HEK293 (cell line): Measurements from ENCODE around the gene UBE2D3.

ENCODE experiments used
- BCL6B ChIP-seq: fragments of 450-650 bp; formaldehyde crosslinking; IDR thresholded peaks from 2 replicates; pipeline ENCODE4 v1.5.1; 2017; ENCODE audit warnings: missing biosample characterization, missing genetic modification characterization
- CTCF ChIP-seq: fragments of 450-650 bp; formaldehyde crosslinking; IDR thresholded peaks from 2 replicates; pipeline ENCODE4 v1.5.1; 2016; ENCODE audit warnings: missing biosample characterization, missing genetic modification characterization
- FEZF1 ChIP-seq: fragments of 450-650 bp; formaldehyde crosslinking; IDR thresholded peaks from 2 replicates; pipeline ENCODE4 v1.5.1; 2016; ENCODE audit warnings: missing biosample characterization, missing genetic modification characterization
- GFI1B ChIP-seq: fragments of 450-650 bp; formaldehyde crosslinking; IDR thresholded peaks from 2 replicates; pipeline ENCODE4 v1.5.1; 2016; ENCODE audit warnings: missing biosample characterization, missing genetic modification characterization
- GLIS1 ChIP-seq: fragments of 450-650 bp; formaldehyde crosslinking; IDR thresholded peaks from 2 replicates; pipeline ENCODE4 v1.5.1; 2016; ENCODE audit warnings: missing biosample characterization, missing genetic modification characterization
- KLF10 ChIP-seq: fragments of 450-650 bp; IDR thresholded peaks from 2 replicates; pipeline ENCODE4 v1.5.1; 2018; ENCODE audit warnings: missing biosample characterization, mild to moderate bottlenecking, missing genetic modification characterization
- KLF8 ChIP-seq: fragments of 450-650 bp; formaldehyde crosslinking; IDR thresholded peaks from 2 replicates; pipeline ENCODE4 v1.5.1; 2016; ENCODE audit warnings: missing biosample characterization, missing genetic modification characterization
- OVOL3 ChIP-seq: fragments of 450-650 bp; formaldehyde crosslinking; IDR thresholded peaks from 2 replicates; pipeline ENCODE4 v1.5.1; 2016; ENCODE audit warnings: missing biosample characterization, missing genetic modification characterization
- SP2 ChIP-seq: fragments of 450-650 bp; formaldehyde crosslinking; IDR thresholded peaks from 2 replicates; pipeline ENCODE4 v1.5.1; 2016; ENCODE audit warnings: missing biosample characterization, missing genetic modification characterization
- ZBTB44 ChIP-seq: fragments of 450-650 bp; IDR thresholded peaks from 2 replicates; pipeline ENCODE4 v1.5.1; 2018; ENCODE audit warnings: missing biosample characterization, mild to moderate bottlenecking, missing genetic modification characterization
- ZEB2 ChIP-seq: fragments of 450-650 bp; formaldehyde crosslinking; IDR thresholded peaks from 2 replicates; pipeline ENCODE4 v1.5.1; 2016; ENCODE audit warnings: missing biosample characterization, missing genetic modification characterization
- ZFP41 ChIP-seq: fragments of 450-650 bp; formaldehyde crosslinking; IDR thresholded peaks from 2 replicates; pipeline ENCODE4 v1.5.1; 2016; ENCODE audit warnings: missing biosample characterization, missing genetic modification characterization, borderline replicate concordance
- ZNF10 ChIP-seq: fragments of 450-650 bp; formaldehyde crosslinking; IDR thresholded peaks from 2 replicates; pipeline ENCODE4 v1.5.1; 2017; ENCODE audit warnings: missing biosample characterization, missing genetic modification characterization
- ZNF121 ChIP-seq: fragments of 450-650 bp; formaldehyde crosslinking; IDR thresholded peaks from 2 replicates; pipeline ENCODE4 v1.5.1; 2016; ENCODE audit warnings: missing biosample characterization, missing genetic modification characterization
- ZNF132 ChIP-seq: fragments of 450-650 bp; formaldehyde crosslinking; IDR thresholded peaks from 2 replicates; pipeline ENCODE4 v1.5.1; 2017; ENCODE audit warnings: missing biosample characterization, missing genetic modification characterization, borderline replicate concordance
- ZNF140 ChIP-seq: fragments of 450-650 bp; formaldehyde crosslinking; IDR thresholded peaks from 2 replicates; pipeline ENCODE4 v1.5.1; 2016; ENCODE audit warnings: missing biosample characterization, missing genetic modification characterization
- ZNF157 ChIP-seq: fragments of 450-650 bp; formaldehyde crosslinking; IDR thresholded peaks from 2 replicates; pipeline ENCODE4 v1.5.1; 2016; ENCODE audit warnings: missing biosample characterization, missing genetic modification characterization
- ZNF248 ChIP-seq: fragments of 450-650 bp; formaldehyde crosslinking; IDR thresholded peaks from 2 replicates; pipeline ENCODE4 v1.5.1; 2017; ENCODE audit warnings: missing biosample characterization, missing genetic modification characterization
- ZNF324 ChIP-seq: fragments of 450-650 bp; formaldehyde crosslinking; IDR thresholded peaks from 2 replicates; pipeline ENCODE4 v1.5.1; 2016; ENCODE audit warnings: missing biosample characterization, missing genetic modification characterization
- ZNF37A ChIP-seq: fragments of 450-650 bp; IDR thresholded peaks from 2 replicates; pipeline ENCODE4 v1.5.1; 2018; ENCODE audit warnings: missing biosample characterization, missing genetic modification characterization
- ZNF514 ChIP-seq: fragments of 450-650 bp; formaldehyde crosslinking; IDR thresholded peaks from 2 replicates; pipeline ENCODE4 v1.5.1; 2016; ENCODE audit warnings: missing biosample characterization, missing genetic modification characterization
- ZNF560 ChIP-seq: fragments of 450-650 bp; formaldehyde crosslinking; IDR thresholded peaks from 2 replicates; pipeline ENCODE4 v1.5.1; 2017; ENCODE audit warnings: missing biosample characterization, missing genetic modification characterization, borderline replicate concordance
- ZNF596 ChIP-seq: fragments of 450-650 bp; IDR thresholded peaks from 2 replicates; pipeline ENCODE4 v1.5.0; 2018; ENCODE audit warnings: missing biosample characterization, mild to moderate bottlenecking, missing genetic modification characterization, moderate library complexity
- ZNF600 ChIP-seq: fragments of 450-650 bp; formaldehyde crosslinking; IDR thresholded peaks from 2 replicates; pipeline ENCODE4 v1.5.1; 2016; ENCODE audit warnings: missing biosample characterization, missing genetic modification characterization
- ZNF664 ChIP-seq: fragments of 450-650 bp; formaldehyde crosslinking; IDR thresholded peaks from 2 replicates; pipeline ENCODE4 v1.5.1; 2016; ENCODE audit warnings: missing biosample characterization, missing genetic modification characterization
- ZNF776 ChIP-seq: fragments of 450-650 bp; formaldehyde crosslinking; IDR thresholded peaks from 2 replicates; pipeline ENCODE4 v1.5.0; 2017; ENCODE audit warnings: missing biosample characterization, missing genetic modification characterization, borderline replicate concordance
- TF ChIP-seq, protein P1 (sequence below): fragments of 450-650 bp; formaldehyde crosslinking; IDR thresholded peaks from 2 replicates; pipeline ENCODE4 v1.5.1; 2016; ENCODE audit warnings: missing biosample characterization, missing genetic modification characterization
- TF ChIP-seq, protein P2 (sequence below): fragments of 450-650 bp; formaldehyde crosslinking; conservative IDR thresholded peaks from 2 replicates; pipeline ENCODE4 v1.5.1; 2016; ENCODE audit warnings: low read depth, missing biosample characterization, missing genetic modification characterization
- TF ChIP-seq, protein P3 (sequence below): fragments of 450-650 bp; formaldehyde crosslinking; IDR thresholded peaks from 2 replicates; pipeline ENCODE4 v1.5.1; 2016; ENCODE audit warnings: missing biosample characterization, missing genetic modification characterization

Gene UBE2D3

GRCh38 chr4:102826890-102827673 is at the start of gene UBE2D3 (continued):
- TF ChIP-seq BCL6B (no peak; the same call in 1 of the 2 replicates), ZNF140 (tag by site-specific recombination) (no peak), ZNF324 (tag by site-specific recombination) (peak; percentile 90), FEZF1 (peak; percentile 36; the same call in 1 of the 2 replicates), ZBTB44 (no peak), ZNF600 (tag by site-specific recombination) (peak; percentile 37), GLIS1 (tag by site-specific recombination) (no peak; the same call in 1 of the 2 replicates), ZNF121 (tag by site-specific recombination) (peak; percentile 90), ZNF37A (no peak), ZEB2 (tag by site-specific recombination) (peak; percentile 95), ZNF664 (no peak; the same call in 1 of the 2 replicates), ZNF132 (tag by site-specific recombination) (no peak), ZNF10 (tag by site-specific recombination) (no peak; the same call in 1 of the 2 replicates), ZNF514 (no peak), KLF10 (tag by site-specific recombination) (peak; percentile 38; the same call in 1 of the 2 replicates), ZNF248 (tag by site-specific recombination) (no peak), CTCF (tag by site-specific recombination) (peak; percentile 37; the same call in 1 of the 2 replicates), ZFP41 (no peak), ZNF596 (tag by site-specific recombination) (no peak), OVOL3 (tag by site-specific recombination) (no peak), KLF8 (peak; percentile 88), GFI1B (tag by site-specific recombination) (peak; percentile 53; the same call in 1 of the 2 replicates), ZNF776 (tag by site-specific recombination) (no peak), ZNF157 (tag by site-specific recombination) (no peak), ZNF560 (tag by site-specific recombination) (no peak), SP2 (tag by site-specific recombination) (peak; percentile 69)
- TF ChIP-seq, protein P1, sequence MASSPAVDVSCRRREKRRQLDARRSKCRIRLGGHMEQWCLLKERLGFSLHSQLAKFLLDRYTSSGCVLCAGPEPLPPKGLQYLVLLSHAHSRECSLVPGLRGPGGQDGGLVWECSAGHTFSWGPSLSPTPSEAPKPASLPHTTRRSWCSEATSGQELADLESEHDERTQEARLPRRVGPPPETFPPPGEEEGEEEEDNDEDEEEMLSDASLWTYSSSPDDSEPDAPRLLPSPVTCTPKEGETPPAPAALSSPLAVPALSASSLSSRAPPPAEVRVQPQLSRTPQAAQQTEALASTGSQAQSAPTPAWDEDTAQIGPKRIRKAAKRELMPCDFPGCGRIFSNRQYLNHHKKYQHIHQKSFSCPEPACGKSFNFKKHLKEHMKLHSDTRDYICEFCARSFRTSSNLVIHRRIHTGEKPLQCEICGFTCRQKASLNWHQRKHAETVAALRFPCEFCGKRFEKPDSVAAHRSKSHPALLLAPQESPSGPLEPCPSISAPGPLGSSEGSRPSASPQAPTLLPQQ = peak; percentile 82; the same call in 1 of the 2 replicates
- TF ChIP-seq, protein P2, sequence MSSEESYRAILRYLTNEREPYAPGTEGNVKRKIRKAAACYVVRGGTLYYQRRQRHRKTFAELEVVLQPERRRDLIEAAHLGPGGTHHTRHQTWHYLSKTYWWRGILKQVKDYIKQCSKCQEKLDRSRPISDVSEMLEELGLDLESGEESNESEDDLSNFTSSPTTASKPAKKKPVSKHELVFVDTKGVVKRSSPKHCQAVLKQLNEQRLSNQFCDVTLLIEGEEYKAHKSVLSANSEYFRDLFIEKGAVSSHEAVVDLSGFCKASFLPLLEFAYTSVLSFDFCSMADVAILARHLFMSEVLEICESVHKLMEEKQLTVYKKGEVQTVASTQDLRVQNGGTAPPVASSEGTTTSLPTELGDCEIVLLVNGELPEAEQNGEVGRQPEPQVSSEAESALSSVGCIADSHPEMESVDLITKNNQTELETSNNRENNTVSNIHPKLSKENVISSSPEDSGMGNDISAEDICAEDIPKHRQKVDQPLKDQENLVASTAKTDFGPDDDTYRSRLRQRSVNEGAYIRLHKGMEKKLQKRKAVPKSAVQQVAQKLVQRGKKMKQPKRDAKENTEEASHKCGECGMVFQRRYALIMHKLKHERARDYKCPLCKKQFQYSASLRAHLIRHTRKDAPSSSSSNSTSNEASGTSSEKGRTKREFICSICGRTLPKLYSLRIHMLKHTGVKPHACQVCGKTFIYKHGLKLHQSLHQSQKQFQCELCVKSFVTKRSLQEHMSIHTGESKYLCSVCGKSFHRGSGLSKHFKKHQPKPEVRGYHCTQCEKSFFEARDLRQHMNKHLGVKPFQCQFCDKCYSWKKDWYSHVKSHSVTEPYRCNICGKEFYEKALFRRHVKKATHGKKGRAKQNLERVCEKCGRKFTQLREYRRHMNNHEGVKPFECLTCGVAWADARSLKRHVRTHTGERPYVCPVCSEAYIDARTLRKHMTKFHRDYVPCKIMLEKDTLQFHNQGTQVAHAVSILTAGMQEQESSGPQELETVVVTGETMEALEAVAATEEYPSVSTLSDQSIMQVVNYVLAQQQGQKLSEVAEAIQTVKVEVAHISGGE = no peak; the same call in 1 of the 2 replicates
- TF ChIP-seq, protein P3, sequence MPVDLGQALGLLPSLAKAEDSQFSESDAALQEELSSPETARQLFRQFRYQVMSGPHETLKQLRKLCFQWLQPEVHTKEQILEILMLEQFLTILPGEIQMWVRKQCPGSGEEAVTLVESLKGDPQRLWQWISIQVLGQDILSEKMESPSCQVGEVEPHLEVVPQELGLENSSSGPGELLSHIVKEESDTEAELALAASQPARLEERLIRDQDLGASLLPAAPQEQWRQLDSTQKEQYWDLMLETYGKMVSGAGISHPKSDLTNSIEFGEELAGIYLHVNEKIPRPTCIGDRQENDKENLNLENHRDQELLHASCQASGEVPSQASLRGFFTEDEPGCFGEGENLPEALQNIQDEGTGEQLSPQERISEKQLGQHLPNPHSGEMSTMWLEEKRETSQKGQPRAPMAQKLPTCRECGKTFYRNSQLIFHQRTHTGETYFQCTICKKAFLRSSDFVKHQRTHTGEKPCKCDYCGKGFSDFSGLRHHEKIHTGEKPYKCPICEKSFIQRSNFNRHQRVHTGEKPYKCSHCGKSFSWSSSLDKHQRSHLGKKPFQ (tag by site-specific recombination) = no peak
